Measurements from ENCODE around the gene SLC9A8. TPM values are rescaled to one million over a fixed set of nuclear protein-coding genes. Genes with fewer than 3 reads are reported as not detected.

The SLC9A8 gene
- total and polyA plus RNA-seq, 2 donors (not counting 1 experiment from before 2014, with no cell fraction given), result 17.8 to 29.7 TPM

- ATAC-seq (ENCODE audit: low read depth), result no peak
- H3K27ac ChIP-seq (ENCODE audit: low read length in 2 of 2), result no peak overlapping the region
- no peaks in the 10 kb centered on the region for H3K9me3 Mint-ChIP-seq (ENCODE audit: insufficient read depth)
- no peaks in the 10 kb centered on the region for H4K20me1 ChIP-seq (ENCODE audit: control insufficient read depth, insufficient read depth, low read length, poor library complexity, severe bottlenecking)
- DNase-seq, result no peak
- H2AFZ ChIP-seq (ENCODE audit: insufficient read depth, low read depth, low read length, poor library complexity, severe bottlenecking), result no peak overlapping the region
- H3K27ac Mint-ChIP-seq, result no peak overlapping the region
- H3K4me1 ChIP-seq (ENCODE audit: control insufficient read depth in 2 of 2, insufficient read depth in 2 of 2, low read length in 2 of 2), result peaks cover 36 to 54% of the 10 kb centered on the region in 2 donors
- H3K9ac ChIP-seq (ENCODE audit: low read length), result peak overlapping the region; percentile 29
- intact Hi-C loops (cut with micrococcal nuclease), result loop anchor here (2.0 kb wide), 1 partner anchor 14 kb away; no protein-coding TSS in a partner anchor
- H3K27me3 Mint-ChIP-seq, result no peaks in the 10 kb centered on the region
- peaks cover 0 to 5% (median 0%) of the 10 kb centered on the region in 3 donors for H3K9me3 ChIP-seq (ENCODE audit: control extremely low read depth in 1 of 3, control insufficient read depth in 2 of 3, insufficient read depth in 1 of 3, low read length in 2 of 3)
- H3K36me3 ChIP-seq (replicated peaks in 1 of 2; ENCODE audit: control extremely low read depth in 1 of 2, control insufficient read depth in 1 of 2, extremely low read depth in 1 of 2, insufficient read depth in 2 of 2, low read length in 1 of 2), result no peaks in the 10 kb centered on the region
- peak overlapping the region; percentile 89 for H3K4me3 Mint-ChIP-seq
- POLR2A ChIA-PET, result no interaction called here
- H3K79me2 ChIP-seq (ENCODE audit: control insufficient read depth, insufficient read depth, low read length), result no peaks in the 10 kb centered on the region
- CTCF ChIA-PET, result interaction anchor here (0.9 to 1.4 kb wide), 2 partner anchors 73 to 178 kb away, joined by 3 read pairs; partner anchors contain the start of gene B4GALT5
- peak overlapping the region; percentile 66 for H3K4me2 ChIP-seq (replicated peaks; ENCODE audit: low read depth, low read length, poor library complexity, severe bottlenecking)
- no peaks in the 10 kb centered on the region for H3K27me3 ChIP-seq (replicated peaks in 1 of 4; ENCODE audit: control extremely low read depth in 1 of 4, control insufficient read depth in 3 of 4, insufficient read depth in 4 of 4, low read length in 3 of 4)
- peaks cover 49% of the 10 kb centered on the region for H3K4me1 Mint-ChIP-seq
- TF ChIP-seq EZH2 (IDR thresholded peaks at IDR 0.05; ENCODE audit: borderline replicate concordance, insufficient read depth, low read depth, low read length, poor library complexity, severe bottlenecking) (no peak), CTCF (IDR thresholded peaks at IDR 0.05) (peak; percentile 17)
- peak overlapping the region in 1 of 5 experiments; percentile 42 for H3K4me3 ChIP-seq (ENCODE audit: control extremely low read depth in 1 of 5, extremely low read depth in 1 of 5, insufficient read depth in 1 of 5, low read depth in 2 of 5, low read length in 4 of 5)
- 100% methylated on average over 2 of the region's 7 CpGs for WGBS (ENCODE audit: insufficient coverage)
Measured at GRCh38 chr20:49786668-49787370, 25.8 kb upstream of the SLC9A8 start.

Measured in B cell (primary cell).